Fibroblast of peridontal ligament (primary cell): ENCODE data around the gene TAF13.

ENCODE experiments used
- DNase-seq: peaks from one replicate; pipeline ENCODE4 v3.0.0-alpha.2; 2010; ENCODE audit errors: extremely low read depth

Gene TAF13

GRCh38 chr1:109075531-109076490, at the start of gene TAF13:
TSS of gene TAF13 (minus strand) at chr1:109076003. CDS start at chr1:109075947, 56 bp downstream.
- peak; percentile 94 for DNase-seq

GRCh38 chr1:109120356-109120755, 44.6 kb upstream of the TAF13 start:
- no peak for DNase-seq

- no peak for DNase-seq
These were observed 42.3 kb upstream of the TAF13 start for GRCh38 chr1:109118089-109118488.

GRCh38 chr1:109116286-109116685, 40.5 kb upstream of the TAF13 start:
- no peak for DNase-seq

GRCh38 chr1:109115685-109116084, 39.9 kb upstream of the TAF13 start:
- no peak for DNase-seq

GRCh38 chr1:109114342-109114674, 38.5 kb upstream of the TAF13 start:
- no peak for DNase-seq

- DNase-seq = peak; percentile 20
These were observed 38.0 kb upstream of the TAF13 start, which contains the start of gene ELAPOR1 for GRCh38 chr1:109113590-109114341. TSS of gene ELAPOR1 (plus strand) at chr1:109114115. CDS start at chr1:109114184, 69 bp downstream.

- peak; percentile 85 for DNase-seq
These were observed 37.0 kb upstream of the TAF13 start for GRCh38 chr1:109112652-109113285.

- peak; percentile 64 for DNase-seq
These were observed 36.4 kb upstream of the TAF13 start for GRCh38 chr1:109112056-109112651.

- no peak for DNase-seq
These were observed 35.7 kb upstream of the TAF13 start for GRCh38 chr1:109111386-109112055.

GRCh38 chr1:109109906-109110305, 34.1 kb upstream of the TAF13 start:
- DNase-seq = no peak

GRCh38 chr1:109107785-109108184, 32.0 kb upstream of the TAF13 start:
- DNase-seq = no peak

GRCh38 chr1:109105881-109106280, 30.1 kb upstream of the TAF13 start:
- no peak for DNase-seq

GRCh38 chr1:109104364-109105151, 28.8 kb upstream of the TAF13 start:
- DNase-seq = no peak

- peak; percentile 96 for DNase-seq
These were observed 24.4 kb upstream of the TAF13 start for GRCh38 chr1:109099938-109100773.

- no peak for DNase-seq
These were observed 20.3 kb upstream of the TAF13 start for GRCh38 chr1:109096120-109096519.

GRCh38 chr1:109095631-109096030, 19.8 kb upstream of the TAF13 start:
- DNase-seq = no peak

- no peak for DNase-seq
These were observed 19.1 kb upstream of the TAF13 start for GRCh38 chr1:109094871-109095270.

GRCh38 chr1:109094377-109094803, 18.6 kb upstream of the TAF13 start:
- peak; percentile 58 for DNase-seq

GRCh38 chr1:109091839-109092193, 16.0 kb upstream of the TAF13 start:
- peak; percentile 62 for DNase-seq
